Liver (tissue), 9 donors: ENCODE results near the gene GOSR1. TPM values are rescaled to one million over a fixed set of nuclear protein-coding genes. Genes with fewer than 3 reads are reported as not detected.

Experiments used
- DNase-seq: peaks from one replicate; pipeline ENCODE4 v3.0.0-alpha.2; 2017; ENCODE audit warnings: low spot score
- H3K27ac ChIP-seq, 2 donors: one replicate each; pipeline ENCODE4 v1.7.0; 2013; ENCODE audit warnings: inconsistent platforms in 2 of 2, low read length in 2 of 2, control low read depth in 1 of 2, low read depth in 1 of 2, mild to moderate bottlenecking in 1 of 2
- H3K27me3 ChIP-seq, 4 donors: one replicate each; pipeline versions ENCODE4 v1.6.1 to v1.7.0; 2013; ENCODE audit warnings: low read length in 3 of 4, inconsistent platforms in 1 of 4, mild to moderate bottlenecking in 1 of 4, moderate library complexity in 1 of 4; ENCODE audit not compliant: control insufficient read depth in 4 of 4, insufficient read depth in 4 of 4
- H3K36me3 ChIP-seq, 4 donors: one replicate each; pipeline versions ENCODE4 v1.6.1 to v1.7.0; 2013; ENCODE audit warnings: low read length in 3 of 4, mild to moderate bottlenecking in 3 of 4, low read depth in 1 of 4, moderate library complexity in 1 of 4; ENCODE audit not compliant: control insufficient read depth in 4 of 4, insufficient read depth in 3 of 4
- H3K4me1 ChIP-seq, 4 donors: one replicate each; pipeline versions ENCODE4 v1.6.1 to v1.7.0; 2013; ENCODE audit warnings: low read length in 3 of 4, mild to moderate bottlenecking in 3 of 4, moderate library complexity in 1 of 4; ENCODE audit not compliant: control insufficient read depth in 4 of 4, insufficient read depth in 4 of 4
- H3K4me3 ChIP-seq, 3 donors: one replicate each; pipeline versions ENCODE4 v1.6.1 to v1.7.0; 2013; ENCODE audit warnings: low read length in 3 of 3, control low read depth in 1 of 3, low read depth in 1 of 3, mild to moderate bottlenecking in 1 of 3
- H3K9ac ChIP-seq, 2 donors: one replicate each; pipeline ENCODE4 v1.7.0; 2013; ENCODE audit warnings: low read length in 2 of 2, mild to moderate bottlenecking in 2 of 2, moderate library complexity in 2 of 2, control low read depth in 1 of 2, low read depth in 1 of 2
- H3K9me3 ChIP-seq, 4 donors: one replicate each; pipeline versions ENCODE4 v1.6.1 to v1.7.0; 2013; ENCODE audit warnings: low read length in 3 of 4; ENCODE audit not compliant: control insufficient read depth in 4 of 4
- ATF3 ChIP-seq: IDR thresholded peaks from 2 replicates; pipeline ENCODE4 v1.6.1; 2016; ENCODE audit warnings: antibody characterized with exemption
- CTCF ChIP-seq: fragments of 150-350 bp; IDR thresholded peaks from 2 replicates; pipeline ENCODE4 v1.5.1; 2017; ENCODE audit warnings: improper control_type of control experiment, low read depth, low read length; ENCODE audit not compliant: missing input control
- EGR1 ChIP-seq, 2 donors: IDR thresholded peaks; 2 replicates each; pipeline ENCODE4 v1.6.1; 2016 to 2018; ENCODE audit warnings: antibody characterized with exemption in 2 of 2, low read depth in 2 of 2
- FOXA1 ChIP-seq: IDR thresholded peaks from 2 replicates; pipeline ENCODE4 v1.6.1; 2016; ENCODE audit warnings: antibody characterized with exemption
- FOXA2 ChIP-seq: IDR thresholded peaks from 2 replicates; pipeline ENCODE4 v1.6.1; 2016; ENCODE audit warnings: antibody characterized with exemption
- GABPA ChIP-seq, 2 donors: IDR thresholded peaks in 1 of 2; conservative IDR thresholded peaks in 1 of 2; 2 replicates each; pipeline ENCODE4 v1.6.1; 2016; ENCODE audit warnings: antibody characterized with exemption in 2 of 2, mild to moderate bottlenecking in 1 of 2, moderate library complexity in 1 of 2
- HNF4A ChIP-seq, 2 donors: conservative IDR thresholded peaks; 2 replicates each; pipeline ENCODE4 v1.6.1; 2016; ENCODE audit warnings: antibody characterized with exemption in 2 of 2, mild to moderate bottlenecking in 2 of 2
- HNF4G ChIP-seq: IDR thresholded peaks from 2 replicates; pipeline ENCODE4 v1.6.1; 2016; ENCODE audit warnings: antibody characterized with exemption
- JUND ChIP-seq, 2 donors: IDR thresholded peaks; 2 replicates each; pipeline ENCODE4 v1.6.1; 2016; ENCODE audit warnings: antibody characterized with exemption in 2 of 2
- MAX ChIP-seq: IDR thresholded peaks from 2 replicates; pipeline ENCODE4 v1.6.1; 2016; ENCODE audit warnings: antibody characterized with exemption
- NR2F2 ChIP-seq: IDR thresholded peaks from 2 replicates; pipeline ENCODE4 v1.6.1; 2016; ENCODE audit warnings: antibody characterized with exemption
- RAD21 ChIP-seq, 2 donors: IDR thresholded peaks; 2 replicates each; pipeline ENCODE4 v1.6.1; 2016; ENCODE audit warnings: antibody characterized with exemption in 2 of 2, mild to moderate bottlenecking in 2 of 2
- REST ChIP-seq: IDR thresholded peaks from 2 replicates; pipeline ENCODE4 v1.6.1; 2016; ENCODE audit warnings: antibody characterized with exemption, mild to moderate bottlenecking
- SP1 ChIP-seq: IDR thresholded peaks from 2 replicates; pipeline ENCODE4 v1.6.1; 2018; ENCODE audit warnings: antibody characterized with exemption, mild to moderate bottlenecking
- TAF1 ChIP-seq: conservative IDR thresholded peaks from 2 replicates; pipeline ENCODE4 v1.6.1; 2016; ENCODE audit warnings: antibody characterized with exemption, mild to moderate bottlenecking
- YY1 ChIP-seq: IDR thresholded peaks from 2 replicates; pipeline ENCODE4 v1.6.1; 2016; ENCODE audit warnings: antibody characterized with exemption, mild to moderate bottlenecking
- ZBTB33 ChIP-seq: IDR thresholded peaks from 2 replicates; pipeline ENCODE4 v1.6.1; 2016; ENCODE audit warnings: antibody characterized with exemption
- WGBS: extraction: QIAGEN DNeasy Blood & Tissue Kit; methylation state at CpG from one replicate; pipeline ENCODE4 v1.1.7; 2013; 5-methylcytosine and 5-hydroxymethylcytosine counted together
- polyA plus RNA-seq, 2 donors: library from polyadenylated mRNA; stranded (reverse) in 1 of 2; unstranded in 1 of 2; fragments of 200-250 nt in 1 of 2; fragments of >200 nt in 1 of 2; fragmentation: Nextera tagmentation in 1 of 2; extraction: Ambion mirVana in 1 of 2; gene quantifications; one replicate each; pipeline versions ENCODE4 v1.2.1 to v1.2.3, GENCODE V29; 2013 to 2015
- total RNA-seq, 2 donors: library from RNA; depleted of rRNA; stranded (reverse); fragments of >200 nt; gene quantifications; one replicate each; pipeline ENCODE4 v1.2.3, GENCODE V29; 2014
- donor health status: healthy.
- donor health status: healthy.
- donor health status: healthy.
- donor health status: healthy.
- donor health status: healthy.

The GOSR1 gene
- total and polyA plus RNA-seq, 4 donors, result 15.0 to 40.4 (median 26.3) TPM

- Histone ChIP-seq H3K36me3 (peaks cover 7 to 42% (median 24%) of the 10 kb centered on the region in 4 donors), H3K4me1 (no peaks in the 10 kb centered on the region), H3K27ac (no peak overlapping the region), H3K4me3 (no peak overlapping the region), H3K27me3 (no peaks in the 10 kb centered on the region), H3K9ac (no peak overlapping the region), H3K9me3 (no peaks in the 10 kb centered on the region)
- 95% methylated on average over 6 of the region's 6 CpGs for WGBS
- DNase-seq, result no peak
- TF ChIP-seq ZBTB33, result no peak
- no peak for TF ChIP-seq RAD21 (IDR thresholded peaks at IDR 0.05)
- TF ChIP-seq YY1, result no peak
- no peak for TF ChIP-seq REST
- no peak for TF ChIP-seq GABPA (IDR thresholded peaks at IDR 0.05 in 1 of 2, conservative IDR thresholded peaks at IDR 0.05 in 1 of 2)
- no peak for TF ChIP-seq FOXA1
- TF ChIP-seq CTCF, result no peak
- TF ChIP-seq NR2F2, result no peak
- no peak for TF ChIP-seq MAX
- TF ChIP-seq SP1, result no peak
- no peak for TF ChIP-seq JUND (IDR thresholded peaks at IDR 0.05)
- no peak for TF ChIP-seq EGR1 (IDR thresholded peaks at IDR 0.05; ENCODE audit: low read depth in 2 of 2)
- TF ChIP-seq HNF4A (conservative IDR thresholded peaks at IDR 0.05), result no peak
- no peak for TF ChIP-seq HNF4G
- TF ChIP-seq ATF3, result no peak
- TF ChIP-seq FOXA2, result no peak
- no peak for TF ChIP-seq TAF1
Observed at GRCh38 chr17:30505868-30506417, 28.7 kb downstream of the GOSR1 start.
